GM12892 (cell line): ENCODE measurements around the gene GAA.

Experiments used
- POLR2AphosphoS5 ChIP-seq: IDR thresholded peaks from 2 replicates; pipeline ENCODE4 v1.6.1; 2011; ENCODE audit warnings: low read depth, low read length, control low read depth
- TAF1 ChIP-seq: IDR thresholded peaks from 2 replicates; pipeline ENCODE4 v1.6.1; 2011; ENCODE audit warnings: low read depth, mild to moderate bottlenecking, control low read depth, low read length, borderline replicate concordance

DNA sequence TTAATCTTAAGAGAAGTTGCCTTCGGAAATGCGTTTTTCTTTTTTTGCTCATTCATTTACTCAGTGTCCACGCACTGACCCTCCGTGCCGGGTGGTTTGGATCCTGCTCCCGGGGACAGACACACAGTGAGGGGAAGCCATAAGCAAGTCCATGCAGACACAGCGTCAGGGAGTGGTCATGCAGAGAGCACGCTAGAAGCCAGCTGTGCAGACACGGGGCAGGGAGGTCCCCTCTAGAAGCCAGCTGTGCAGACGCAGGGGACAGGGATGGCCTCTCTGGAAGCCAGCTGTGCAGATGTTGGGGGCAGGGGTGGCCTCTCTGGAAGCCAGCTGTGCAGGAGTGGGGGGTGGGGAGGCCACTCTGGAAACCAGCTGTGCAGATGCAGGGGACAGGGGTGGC lies 4.8 kb downstream of the GAA start:
- TF ChIP-seq TAF1 (no peak), POLR2AphosphoS5 (no peak)
